ENCODE results near the gene ZNF558.

The ZNF558 gene

GRCh38 chr19:8832132-8833021 is at the start of gene ZNF558, which contains the start of gene MBD3L1 (continued):
- TF ChIP-seq PRDM2 (tag by site-specific recombination; IDR thresholded peaks at IDR 0.05; ENCODE audit: borderline replicate concordance) (no peak), ZSCAN5A (tag by site-specific recombination; IDR thresholded peaks at IDR 0.05) (no peak), ZNF560 (tag by site-specific recombination; IDR thresholded peaks at IDR 0.05; ENCODE audit: borderline replicate concordance) (no peak), SP7 (tag by site-specific recombination; IDR thresholded peaks at IDR 0.05) (peak; percentile 72), SP3 (tag by site-specific recombination; IDR thresholded peaks at IDR 0.05) (peak; percentile 98), ZNF596 (tag by site-specific recombination; IDR thresholded peaks at IDR 0.05) (peak; percentile 52), KLF1 (tag by site-specific recombination; IDR thresholded peaks at IDR 0.05) (peak; percentile 87; the same call in 1 of the 2 replicates), GLIS1 (tag by site-specific recombination; IDR thresholded peaks at IDR 0.05) (peak; percentile 35; the same call in 1 of the 2 replicates), ZBTB26 (tag by site-specific recombination; optimal IDR thresholded peaks at IDR 0.05) (peak; percentile 88), ZNF585B (tag by site-specific recombination; IDR thresholded peaks at IDR 0.05) (no peak), ZNF488 (tag by site-specific recombination; IDR thresholded peaks at IDR 0.05) (no peak), ZNF16 (tag by site-specific recombination; IDR thresholded peaks at IDR 0.05; ENCODE audit: low read depth) (no peak), KLF8 (tag by site-specific recombination; IDR thresholded peaks at IDR 0.05) (peak; percentile 92), CTCF (tag by site-specific recombination; IDR thresholded peaks at IDR 0.05) (peak; percentile 86), ZNF580 (tag by site-specific recombination; IDR thresholded peaks at IDR 0.05) (peak; percentile 98), MZF1 (tag by site-specific recombination; IDR thresholded peaks at IDR 0.05; ENCODE audit: borderline replicate concordance) (peak; percentile 63; the same call in 1 of the 2 replicates), ZNF621 (tag by site-specific recombination; IDR thresholded peaks at IDR 0.05) (no peak), ZNF48 (tag by site-specific recombination; IDR thresholded peaks at IDR 0.05) (no peak), TRIM28 (IDR thresholded peaks at IDR 0.05; ENCODE audit: borderline replicate concordance, low read length) (no peak), ZNF114 (tag by site-specific recombination; IDR thresholded peaks at IDR 0.05) (no peak), ZNF426 (tag by site-specific recombination; IDR thresholded peaks at IDR 0.05) (no peak), ZNF398 (tag by site-specific recombination; IDR thresholded peaks at IDR 0.05) (peak; percentile 37), ZNF394 (tag by site-specific recombination; IDR thresholded peaks at IDR 0.05; ENCODE audit: borderline replicate concordance) (no peak), ZNF549 (tag by site-specific recombination; IDR thresholded peaks at IDR 0.05) (no peak), ZBTB17 (tag by site-specific recombination; IDR thresholded peaks at IDR 0.05) (peak; percentile 50; the same call in 1 of the 2 replicates), ZNF473 (tag by site-specific recombination; IDR thresholded peaks at IDR 0.05) (no peak)

All from HEK293 (cell line).